GM12878 (cell line): ENCODE data around the gene TMEM182.

Experiments
- CEBPB ChIP-seq, 2 experiments: fragments of 150-350 bp in 1 of 2; IDR thresholded peaks; 2 replicates each; pipeline ENCODE4 v1.6.1; 2012 to 2014; ENCODE audit warnings: low read depth in 2 of 2, low read length in 2 of 2, borderline replicate concordance in 1 of 2, inconsistent platforms in 1 of 2
- CHD1 ChIP-seq: IDR thresholded peaks from 2 replicates; pipeline ENCODE4 v1.6.1; 2012; ENCODE audit warnings: low read depth, low read length, improper control_type of control experiment
- EGR1 ChIP-seq, 2 experiments: IDR thresholded peaks; 1 replicate in 1 of 2; 2 replicates in 1 of 2; pipeline ENCODE4 v1.6.1; 2011 to 2012; ENCODE audit warnings: low read depth in 2 of 2, low read length in 2 of 2, borderline replicate concordance in 1 of 2, mild to moderate bottlenecking in 1 of 2, moderate library complexity in 1 of 2
- GABPA ChIP-seq: IDR thresholded peaks from 2 replicates; pipeline ENCODE4 v1.6.1; 2014; ENCODE audit warnings: antibody characterized with exemption, low read depth, mild to moderate bottlenecking, inconsistent platforms
- KDM1A ChIP-seq: fragments of 200-600 bp; sonication (generic); IDR thresholded peaks from 2 replicates; pipeline ENCODE4 v1.6.1; 2016; ENCODE audit warnings: borderline replicate concordance
- NR2C2 ChIP-seq: IDR thresholded peaks from 2 replicates; pipeline ENCODE4 v1.6.1; 2011; ENCODE audit warnings: borderline replicate concordance, low read depth; ENCODE audit not compliant: control insufficient read depth, insufficient read length
- POLR2A ChIP-seq: IDR thresholded peaks from 2 replicates; pipeline ENCODE4 v1.6.1; 2011; ENCODE audit warnings: low read depth, mild to moderate bottlenecking, low read length
- POLR2AphosphoS5 ChIP-seq: IDR thresholded peaks from 2 replicates; pipeline ENCODE4 v1.6.1; 2011; ENCODE audit warnings: mild to moderate bottlenecking, low read length, inconsistent platforms
- SRF ChIP-seq, 2 experiments: IDR thresholded peaks; 2 replicates each; pipeline ENCODE4 v1.6.1; 2011; ENCODE audit warnings: low read depth in 2 of 2, low read length in 2 of 2, mild to moderate bottlenecking in 1 of 2, moderate library complexity in 1 of 2
- TF ChIP-seq, protein P1 (sequence below): IDR thresholded peaks from 2 replicates; pipeline ENCODE4 v1.6.1; 2012; ENCODE audit warnings: low read depth, low read length, improper control_type of control experiment
- TF ChIP-seq, protein P2 (sequence below): fragments of 450-650 bp; IDR thresholded peaks from 2 replicates; pipeline ENCODE4 v1.6.1; 2017; ENCODE audit warnings: mild to moderate bottlenecking, moderate library complexity
- TF ChIP-seq, protein P3 (sequence below), 3 experiments: IDR thresholded peaks in 2 of 3; conservative IDR thresholded peaks in 1 of 3; 2 replicates each; pipeline ENCODE4 v1.5.1; 2011; ENCODE audit warnings: low read depth in 3 of 3, low read length in 3 of 3, mild to moderate bottlenecking in 3 of 3, control low read depth in 2 of 3, moderate library complexity in 2 of 3, inconsistent platforms in 1 of 3, mixed read lengths in 1 of 3; ENCODE audit not compliant: control insufficient read depth in 2 of 3, insufficient read depth in 1 of 3; ENCODE audit errors: extremely low read depth in 1 of 3

DNA sequence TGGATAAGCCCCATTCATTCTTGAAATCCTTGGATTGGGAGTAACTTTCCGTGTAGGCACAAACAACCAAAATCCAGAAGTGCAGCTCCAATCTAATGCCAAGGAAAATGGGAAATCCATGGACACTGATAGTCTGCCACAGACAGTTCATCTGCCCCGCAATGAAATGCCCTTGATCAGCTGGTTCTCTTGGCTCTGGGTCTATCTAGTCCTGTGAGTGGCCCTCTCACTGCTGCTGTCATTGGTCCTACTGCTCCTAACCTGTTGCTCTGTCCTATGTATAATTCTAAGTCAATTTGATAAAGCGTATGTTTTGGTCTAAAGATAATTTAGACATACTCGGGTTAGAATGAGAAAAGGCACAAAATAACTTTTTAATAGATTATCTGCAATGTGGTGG, 13.7 kb upstream of the TMEM182 start:
- TF ChIP-seq SRF (IDR thresholded peaks at IDR 0.05; ENCODE audit: low read depth in 2 of 2, low read length in 2 of 2), result no peak
- no peak for TF ChIP-seq EGR1 (IDR thresholded peaks at IDR 0.05; ENCODE audit: borderline replicate concordance in 1 of 2, low read depth in 2 of 2, low read length in 2 of 2)
- no peak for TF ChIP-seq NR2C2
- no peak for TF ChIP-seq KDM1A
- TF ChIP-seq POLR2A, result no peak
- TF ChIP-seq CEBPB (IDR thresholded peaks at IDR 0.05; ENCODE audit: borderline replicate concordance in 1 of 2, low read depth in 2 of 2, low read length in 2 of 2), result no peak
- TF ChIP-seq, protein P1, sequence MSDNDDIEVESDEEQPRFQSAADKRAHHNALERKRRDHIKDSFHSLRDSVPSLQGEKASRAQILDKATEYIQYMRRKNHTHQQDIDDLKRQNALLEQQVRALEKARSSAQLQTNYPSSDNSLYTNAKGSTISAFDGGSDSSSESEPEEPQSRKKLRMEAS, result no peak
- TF ChIP-seq, protein P2, sequence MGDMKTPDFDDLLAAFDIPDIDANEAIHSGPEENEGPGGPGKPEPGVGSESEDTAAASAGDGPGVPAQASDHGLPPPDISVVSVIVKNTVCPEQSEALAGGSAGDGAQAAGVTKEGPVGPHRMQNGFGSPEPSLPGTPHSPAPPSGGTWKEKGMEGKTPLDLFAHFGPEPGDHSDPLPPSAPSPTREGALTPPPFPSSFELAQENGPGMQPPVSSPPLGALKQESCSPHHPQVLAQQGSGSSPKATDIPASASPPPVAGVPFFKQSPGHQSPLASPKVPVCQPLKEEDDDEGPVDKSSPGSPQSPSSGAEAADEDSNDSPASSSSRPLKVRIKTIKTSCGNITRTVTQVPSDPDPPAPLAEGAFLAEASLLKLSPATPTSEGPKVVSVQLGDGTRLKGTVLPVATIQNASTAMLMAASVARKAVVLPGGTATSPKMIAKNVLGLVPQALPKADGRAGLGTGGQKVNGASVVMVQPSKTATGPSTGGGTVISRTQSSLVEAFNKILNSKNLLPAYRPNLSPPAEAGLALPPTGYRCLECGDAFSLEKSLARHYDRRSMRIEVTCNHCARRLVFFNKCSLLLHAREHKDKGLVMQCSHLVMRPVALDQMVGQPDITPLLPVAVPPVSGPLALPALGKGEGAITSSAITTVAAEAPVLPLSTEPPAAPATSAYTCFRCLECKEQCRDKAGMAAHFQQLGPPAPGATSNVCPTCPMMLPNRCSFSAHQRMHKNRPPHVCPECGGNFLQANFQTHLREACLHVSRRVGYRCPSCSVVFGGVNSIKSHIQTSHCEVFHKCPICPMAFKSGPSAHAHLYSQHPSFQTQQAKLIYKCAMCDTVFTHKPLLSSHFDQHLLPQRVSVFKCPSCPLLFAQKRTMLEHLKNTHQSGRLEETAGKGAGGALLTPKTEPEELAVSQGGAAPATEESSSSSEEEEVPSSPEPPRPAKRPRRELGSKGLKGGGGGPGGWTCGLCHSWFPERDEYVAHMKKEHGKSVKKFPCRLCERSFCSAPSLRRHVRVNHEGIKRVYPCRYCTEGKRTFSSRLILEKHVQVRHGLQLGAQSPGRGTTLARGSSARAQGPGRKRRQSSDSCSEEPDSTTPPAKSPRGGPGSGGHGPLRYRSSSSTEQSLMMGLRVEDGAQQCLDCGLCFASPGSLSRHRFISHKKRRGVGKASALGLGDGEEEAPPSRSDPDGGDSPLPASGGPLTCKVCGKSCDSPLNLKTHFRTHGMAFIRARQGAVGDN, result no peak
- no peak for TF ChIP-seq POLR2AphosphoS5
- TF ChIP-seq CHD1, result no peak
- no peak for TF ChIP-seq GABPA
- TF ChIP-seq, protein P3, sequence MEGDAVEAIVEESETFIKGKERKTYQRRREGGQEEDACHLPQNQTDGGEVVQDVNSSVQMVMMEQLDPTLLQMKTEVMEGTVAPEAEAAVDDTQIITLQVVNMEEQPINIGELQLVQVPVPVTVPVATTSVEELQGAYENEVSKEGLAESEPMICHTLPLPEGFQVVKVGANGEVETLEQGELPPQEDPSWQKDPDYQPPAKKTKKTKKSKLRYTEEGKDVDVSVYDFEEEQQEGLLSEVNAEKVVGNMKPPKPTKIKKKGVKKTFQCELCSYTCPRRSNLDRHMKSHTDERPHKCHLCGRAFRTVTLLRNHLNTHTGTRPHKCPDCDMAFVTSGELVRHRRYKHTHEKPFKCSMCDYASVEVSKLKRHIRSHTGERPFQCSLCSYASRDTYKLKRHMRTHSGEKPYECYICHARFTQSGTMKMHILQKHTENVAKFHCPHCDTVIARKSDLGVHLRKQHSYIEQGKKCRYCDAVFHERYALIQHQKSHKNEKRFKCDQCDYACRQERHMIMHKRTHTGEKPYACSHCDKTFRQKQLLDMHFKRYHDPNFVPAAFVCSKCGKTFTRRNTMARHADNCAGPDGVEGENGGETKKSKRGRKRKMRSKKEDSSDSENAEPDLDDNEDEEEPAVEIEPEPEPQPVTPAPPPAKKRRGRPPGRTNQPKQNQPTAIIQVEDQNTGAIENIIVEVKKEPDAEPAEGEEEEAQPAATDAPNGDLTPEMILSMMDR (IDR thresholded peaks at IDR 0.05 in 2 of 3, conservative IDR thresholded peaks at IDR 0.05 in 1 of 3; ENCODE audit: control insufficient read depth in 2 of 3, extremely low read depth in 1 of 3, insufficient read depth in 1 of 3, low read depth in 3 of 3, low read length in 3 of 3), result no peak
